ENCODE measurements around the gene CEBPA.

DNA sequence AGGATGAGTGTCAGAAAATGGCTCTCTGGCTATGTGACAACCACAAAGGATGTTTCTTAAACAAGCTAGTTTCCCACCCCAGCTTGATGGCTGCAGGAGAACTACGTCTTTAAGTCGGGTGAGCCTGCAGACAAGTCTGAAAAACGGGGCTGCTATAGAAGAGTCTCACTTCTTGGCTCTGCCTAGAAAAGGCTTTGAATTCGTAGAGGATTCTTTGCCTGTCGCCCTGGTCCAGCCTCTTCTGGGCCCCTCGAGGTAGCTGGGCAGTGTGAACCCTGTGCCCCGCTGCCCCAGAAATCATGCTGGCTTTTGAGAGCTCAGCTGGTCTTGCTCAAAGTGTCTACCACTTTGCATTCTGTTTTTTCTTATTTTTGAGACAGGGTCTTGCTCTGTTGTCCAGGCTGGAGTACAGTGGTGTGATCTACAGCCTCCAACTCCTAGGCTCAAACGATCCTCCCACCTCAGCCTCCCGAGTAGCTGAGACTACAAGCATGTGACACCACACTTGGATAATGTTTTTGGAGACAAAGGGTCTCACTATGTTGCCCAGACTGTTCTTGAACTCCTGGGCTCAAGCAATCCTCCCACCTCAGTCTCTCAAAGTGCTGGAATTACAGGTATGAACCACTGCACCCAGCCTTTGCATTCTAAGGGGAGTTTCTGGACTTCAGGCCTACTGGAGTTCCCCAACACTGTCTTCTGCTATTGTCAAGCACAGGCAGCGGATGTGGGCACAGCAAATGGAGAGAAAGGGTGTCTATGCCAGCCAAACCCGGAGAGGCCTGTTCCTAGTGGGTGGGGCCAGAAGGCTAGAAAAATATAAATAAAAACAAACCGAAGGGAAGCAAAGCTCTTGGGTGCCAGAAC is 6.5 kb downstream of the CEBPA start:
- TF ChIP-seq, protein P1, sequence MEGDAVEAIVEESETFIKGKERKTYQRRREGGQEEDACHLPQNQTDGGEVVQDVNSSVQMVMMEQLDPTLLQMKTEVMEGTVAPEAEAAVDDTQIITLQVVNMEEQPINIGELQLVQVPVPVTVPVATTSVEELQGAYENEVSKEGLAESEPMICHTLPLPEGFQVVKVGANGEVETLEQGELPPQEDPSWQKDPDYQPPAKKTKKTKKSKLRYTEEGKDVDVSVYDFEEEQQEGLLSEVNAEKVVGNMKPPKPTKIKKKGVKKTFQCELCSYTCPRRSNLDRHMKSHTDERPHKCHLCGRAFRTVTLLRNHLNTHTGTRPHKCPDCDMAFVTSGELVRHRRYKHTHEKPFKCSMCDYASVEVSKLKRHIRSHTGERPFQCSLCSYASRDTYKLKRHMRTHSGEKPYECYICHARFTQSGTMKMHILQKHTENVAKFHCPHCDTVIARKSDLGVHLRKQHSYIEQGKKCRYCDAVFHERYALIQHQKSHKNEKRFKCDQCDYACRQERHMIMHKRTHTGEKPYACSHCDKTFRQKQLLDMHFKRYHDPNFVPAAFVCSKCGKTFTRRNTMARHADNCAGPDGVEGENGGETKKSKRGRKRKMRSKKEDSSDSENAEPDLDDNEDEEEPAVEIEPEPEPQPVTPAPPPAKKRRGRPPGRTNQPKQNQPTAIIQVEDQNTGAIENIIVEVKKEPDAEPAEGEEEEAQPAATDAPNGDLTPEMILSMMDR (IDR thresholded peaks at IDR 0.05; ENCODE audit: insufficient read depth, low read depth, low read length), result no peak
- no peak for TF ChIP-seq EZH2 (IDR thresholded peaks at IDR 0.05; ENCODE audit: insufficient read depth, low read length)

All from astrocyte (in vitro differentiated cells and primary cell).